ENCODE results near the gene SLC10A7. TPM values are rescaled to one million over a fixed set of nuclear protein-coding genes. Genes with fewer than 3 reads are reported as not detected.

SLC10A7 gene
- total RNA-seq, 1 experiment from 2014 or later = 15.9 TPM

GRCh38 chr4:146469022-146469421, 52.7 kb downstream of the SLC10A7 start:
- H3K27me3 Mint-ChIP-seq (ENCODE audit: unreplicated experiment) = no peaks in the 10 kb centered on the region
- BruUV-seq (replicated peaks) = no TSS peak
- CTCF ChIA-PET = no interaction called here
- H3K4me1 Mint-ChIP-seq (ENCODE audit: low read depth, unreplicated experiment) = no peaks in the 10 kb centered on the region
- H3K4me3 Mint-ChIP-seq (ENCODE audit: low read depth, unreplicated experiment) = no peak overlapping the region
- DNase-seq = no peak
- no peaks in the 10 kb centered on the region for H3K9me3 Mint-ChIP-seq (ENCODE audit: low read depth, unreplicated experiment)
- intact Hi-C loops (cut with micrococcal nuclease; ENCODE audit: unreplicated experiment) = no loop called here
- H3K36me3 Mint-ChIP-seq (ENCODE audit: insufficient read depth, unreplicated experiment) = no peaks in the 10 kb centered on the region
- no peak for TF ChIP-seq CTCF (IDR thresholded peaks at IDR 0.05; ENCODE audit: unreplicated experiment)
- no peak overlapping the region for H3K27ac Mint-ChIP-seq (ENCODE audit: unreplicated experiment)

- Mint-ChIP-seq H3K27ac (ENCODE audit: unreplicated experiment) (no peak overlapping the region), H3K27me3 (ENCODE audit: unreplicated experiment) (no peaks in the 10 kb centered on the region), H3K9me3 (ENCODE audit: low read depth, unreplicated experiment) (no peaks in the 10 kb centered on the region), H3K4me3 (ENCODE audit: low read depth, unreplicated experiment) (no peak overlapping the region), H3K4me1 (ENCODE audit: low read depth, unreplicated experiment) (no peaks in the 10 kb centered on the region), H3K36me3 (ENCODE audit: insufficient read depth, unreplicated experiment) (no peaks in the 10 kb centered on the region)
- BruUV-seq (replicated peaks) = no TSS peak
- intact Hi-C loops (cut with micrococcal nuclease; ENCODE audit: unreplicated experiment) = no loop called here
- DNase-seq = no peak
- TF ChIP-seq CTCF (IDR thresholded peaks at IDR 0.05; ENCODE audit: unreplicated experiment) = no peak
- CTCF ChIA-PET = no interaction called here
Observed at GRCh38 chr4:146465628-146466027, 56.1 kb downstream of the SLC10A7 start.

- Mint-ChIP-seq H3K4me3 (ENCODE audit: low read depth, unreplicated experiment) (no peak overlapping the region), H3K27ac (ENCODE audit: unreplicated experiment) (no peak overlapping the region), H3K9me3 (ENCODE audit: low read depth, unreplicated experiment) (no peaks in the 10 kb centered on the region), H3K4me1 (ENCODE audit: low read depth, unreplicated experiment) (no peaks in the 10 kb centered on the region), H3K36me3 (ENCODE audit: insufficient read depth, unreplicated experiment) (no peaks in the 10 kb centered on the region), H3K27me3 (ENCODE audit: unreplicated experiment) (no peaks in the 10 kb centered on the region)
- CTCF ChIA-PET = interaction anchor here (0.6 kb wide), 1 partner anchor 15 kb away, joined by 3 read pairs; no protein-coding TSS in a partner anchor
- no peak for TF ChIP-seq CTCF (IDR thresholded peaks at IDR 0.05; ENCODE audit: unreplicated experiment)
- intact Hi-C loops (cut with micrococcal nuclease; ENCODE audit: unreplicated experiment) = no loop called here
- no TSS peak for BruUV-seq (replicated peaks)
- DNase-seq = no peak
Observed at GRCh38 chr4:146462251-146462650, 59.5 kb downstream of the SLC10A7 start.

- no peak for DNase-seq
- TF ChIP-seq CTCF (IDR thresholded peaks at IDR 0.05; ENCODE audit: unreplicated experiment) = no peak
- intact Hi-C loops (cut with micrococcal nuclease; ENCODE audit: unreplicated experiment) = no loop called here
- no peaks in the 10 kb centered on the region for H3K36me3 Mint-ChIP-seq (ENCODE audit: insufficient read depth, unreplicated experiment)
- CTCF ChIA-PET = no interaction called here
- no peak overlapping the region for H3K27ac Mint-ChIP-seq (ENCODE audit: unreplicated experiment)
- H3K4me1 Mint-ChIP-seq (ENCODE audit: low read depth, unreplicated experiment) = no peaks in the 10 kb centered on the region
- H3K27me3 Mint-ChIP-seq (ENCODE audit: unreplicated experiment) = no peaks in the 10 kb centered on the region
- BruUV-seq (replicated peaks) = no TSS peak
- no peak overlapping the region for H3K4me3 Mint-ChIP-seq (ENCODE audit: low read depth, unreplicated experiment)
- H3K9me3 Mint-ChIP-seq (ENCODE audit: low read depth, unreplicated experiment) = no peaks in the 10 kb centered on the region
Observed at GRCh38 chr4:146458594-146458993, 63.1 kb downstream of the SLC10A7 start.
